ENCODE data around the gene TOB1.

- TF ChIP-seq, protein P1, sequence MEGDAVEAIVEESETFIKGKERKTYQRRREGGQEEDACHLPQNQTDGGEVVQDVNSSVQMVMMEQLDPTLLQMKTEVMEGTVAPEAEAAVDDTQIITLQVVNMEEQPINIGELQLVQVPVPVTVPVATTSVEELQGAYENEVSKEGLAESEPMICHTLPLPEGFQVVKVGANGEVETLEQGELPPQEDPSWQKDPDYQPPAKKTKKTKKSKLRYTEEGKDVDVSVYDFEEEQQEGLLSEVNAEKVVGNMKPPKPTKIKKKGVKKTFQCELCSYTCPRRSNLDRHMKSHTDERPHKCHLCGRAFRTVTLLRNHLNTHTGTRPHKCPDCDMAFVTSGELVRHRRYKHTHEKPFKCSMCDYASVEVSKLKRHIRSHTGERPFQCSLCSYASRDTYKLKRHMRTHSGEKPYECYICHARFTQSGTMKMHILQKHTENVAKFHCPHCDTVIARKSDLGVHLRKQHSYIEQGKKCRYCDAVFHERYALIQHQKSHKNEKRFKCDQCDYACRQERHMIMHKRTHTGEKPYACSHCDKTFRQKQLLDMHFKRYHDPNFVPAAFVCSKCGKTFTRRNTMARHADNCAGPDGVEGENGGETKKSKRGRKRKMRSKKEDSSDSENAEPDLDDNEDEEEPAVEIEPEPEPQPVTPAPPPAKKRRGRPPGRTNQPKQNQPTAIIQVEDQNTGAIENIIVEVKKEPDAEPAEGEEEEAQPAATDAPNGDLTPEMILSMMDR (conservative IDR thresholded peaks at IDR 0.05; ENCODE audit: low read length): no peak
- TF ChIP-seq EZH2phosphoT487 (IDR thresholded peaks at IDR 0.05; ENCODE audit: borderline replicate concordance, low read depth, low read length): no peak
Measured at GRCh38 chr17:50836826-50837225, 29.3 kb downstream of the TOB1 start.
